LNCaP clone FGC (cell line): ENCODE results near the gene AASS.

ENCODE experiments used
- DNase-seq: peaks from one replicate; pipeline ENCODE4 v3.0.0-alpha.2; 2011; ENCODE audit warnings: low read depth
- H3K4me3 ChIP-seq: 2 replicates; pipeline ENCODE4 v1.5.1; 2011; ENCODE audit warnings: mild to moderate bottlenecking, low read depth, low read length, control low read depth
- CTCF ChIP-seq: IDR thresholded peaks from 2 replicates; pipeline ENCODE4 v1.5.1; 2012; ENCODE audit warnings: mild to moderate bottlenecking; ENCODE audit not compliant: control insufficient read depth, insufficient read depth; ENCODE audit errors: extremely low read depth

The AASS gene

GRCh38 chr7:122033641-122034040, 110.4 kb downstream of the AASS start:
- DNase-seq = no peak
- no peak overlapping the region for H3K4me3 ChIP-seq
- no peak for TF ChIP-seq CTCF

- no peak for DNase-seq
- no peak for TF ChIP-seq CTCF
- H3K4me3 ChIP-seq = no peak overlapping the region
Observed at GRCh38 chr7:122027058-122027457, 117.0 kb downstream of the AASS start.
